ENCODE data around the gene TTF2.
A peak's percentile ranks its signal among the peaks of the same experiment; 100 is the strongest.

TTF2 gene

DNA sequence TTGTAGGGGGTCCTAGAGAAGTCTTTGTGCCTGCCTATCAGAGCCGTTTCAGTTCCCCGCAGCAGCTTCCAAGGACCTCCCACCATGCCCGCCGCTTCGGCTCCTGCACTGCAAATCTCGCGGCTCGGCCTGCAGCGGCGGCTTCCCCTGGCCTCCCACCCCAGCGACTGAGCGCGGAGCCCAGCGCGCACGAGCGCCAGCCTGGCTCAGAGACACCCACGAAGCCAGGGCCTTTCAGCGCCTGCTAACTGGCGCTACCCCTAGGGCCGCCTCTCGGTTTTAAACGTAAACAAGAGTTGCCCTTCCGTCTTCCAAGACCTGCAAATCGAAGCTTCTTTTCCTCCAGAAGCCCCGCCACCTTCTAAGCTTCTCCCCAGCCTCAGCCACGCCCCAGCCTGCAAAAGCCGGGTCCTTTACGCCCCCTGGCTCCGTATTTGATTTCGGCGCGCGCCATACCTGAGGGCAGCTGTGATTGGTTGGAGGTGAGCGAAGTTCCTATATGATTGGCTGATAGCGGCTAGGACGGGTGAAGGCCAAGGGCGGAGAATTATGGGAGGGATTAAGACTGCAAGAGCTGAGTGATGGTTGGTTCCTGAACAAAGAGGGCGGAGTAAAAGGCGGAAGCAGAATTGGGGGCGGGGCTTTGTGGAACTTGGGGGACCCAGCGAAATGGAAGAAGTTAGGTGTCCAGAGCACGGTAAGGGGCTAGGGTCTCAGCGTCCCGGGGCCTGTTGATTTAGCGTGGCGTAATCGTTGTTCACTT lies at the start of gene TTF2:
TTF2 (plus strand) TSS at position 649 of the 763 bp plus-strand sequence; CDS start at position 670, 21 bp downstream.
- peak; percentile 88 to 96 for DNase-seq

DNA sequence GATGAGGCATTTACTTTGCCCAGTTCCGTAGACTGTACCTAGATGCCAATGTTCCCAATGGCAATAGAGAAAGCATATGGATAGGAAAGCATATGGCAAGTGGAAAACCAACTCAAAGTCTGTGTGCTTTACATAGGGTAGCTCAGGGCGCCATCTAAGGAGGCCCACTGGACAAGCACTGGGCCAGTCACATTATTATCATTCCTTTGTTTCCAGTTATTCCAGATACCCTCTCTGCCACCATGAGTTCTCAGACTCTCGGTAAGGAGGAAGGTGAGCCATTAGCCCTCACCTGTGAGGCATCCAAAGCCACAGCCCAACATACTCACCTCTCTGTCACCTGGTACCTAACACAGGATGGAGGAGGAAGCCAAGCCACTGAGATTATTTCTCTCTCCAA lies 48.8 kb upstream of the TTF2 start:
- no peak for DNase-seq

DNA sequence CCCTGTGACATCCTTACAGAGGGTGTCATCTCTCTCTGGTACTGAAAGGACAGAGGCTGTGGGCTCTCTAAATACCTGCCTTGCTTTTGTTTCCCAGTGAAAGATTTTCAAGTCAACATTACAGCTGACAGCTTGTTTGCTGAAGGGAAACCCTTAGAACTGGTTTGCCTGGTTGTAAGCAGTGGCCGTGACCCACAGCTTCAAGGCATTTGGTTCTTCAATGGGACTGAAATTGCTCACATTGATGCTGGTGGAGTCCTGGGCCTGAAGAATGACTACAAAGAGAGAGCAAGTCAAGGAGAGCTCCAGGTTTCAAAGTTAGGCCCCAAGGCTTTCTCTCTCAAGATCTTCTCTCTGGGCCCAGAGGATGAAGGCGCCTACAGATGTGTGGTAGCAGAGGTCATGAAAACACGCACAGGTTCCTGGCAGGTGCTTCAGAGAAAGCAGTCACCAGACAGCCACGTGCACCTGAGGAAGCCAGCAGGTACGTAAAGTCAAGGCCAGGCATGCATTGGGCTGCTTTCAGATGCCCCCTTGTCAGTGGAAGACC lies 46.7 kb upstream of the TTF2 start:
- DNase-seq: no peak

DNA sequence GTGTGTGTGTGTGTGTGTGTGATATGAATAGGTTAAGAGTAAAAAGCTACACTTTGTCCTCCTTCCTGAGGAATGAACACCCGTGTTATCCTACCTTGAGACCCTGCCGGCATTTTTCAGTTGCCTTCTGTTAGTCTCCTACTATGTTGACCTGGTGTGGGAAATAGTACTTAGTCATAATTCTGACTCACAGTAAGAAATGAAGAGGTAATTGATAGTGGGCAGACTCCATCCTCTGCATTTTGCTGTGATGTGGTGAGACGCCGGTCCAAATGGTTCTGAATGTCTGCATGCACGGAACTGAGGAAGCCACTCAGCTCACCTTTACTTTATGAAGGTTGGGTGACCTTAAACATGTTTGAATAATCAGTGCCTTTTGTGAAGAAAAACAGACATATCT lies 45.9 kb upstream of the TTF2 start:
- DNase-seq: peak in 1 of 2 experiments; percentile 20

DNA sequence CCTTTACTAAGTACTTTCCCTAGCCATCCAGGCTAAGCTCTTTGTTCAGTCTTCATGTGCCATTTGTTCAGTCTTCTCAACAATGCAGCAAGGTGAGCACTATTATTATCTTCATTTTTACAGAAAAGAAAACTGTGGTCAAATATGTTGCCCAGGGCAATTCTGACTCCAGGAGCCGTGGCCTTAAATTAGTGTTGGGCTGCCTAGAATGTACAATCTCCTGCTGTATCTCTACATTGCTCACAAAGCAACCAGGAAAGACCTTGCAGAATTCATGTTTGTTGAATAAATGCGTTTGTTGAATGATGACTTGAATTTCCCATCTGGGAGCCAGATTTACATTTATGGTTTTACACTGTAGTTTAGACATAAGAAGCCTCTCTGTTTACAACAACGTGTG lies 44.4 kb upstream of the TTF2 start:
- no peak for DNase-seq

DNA sequence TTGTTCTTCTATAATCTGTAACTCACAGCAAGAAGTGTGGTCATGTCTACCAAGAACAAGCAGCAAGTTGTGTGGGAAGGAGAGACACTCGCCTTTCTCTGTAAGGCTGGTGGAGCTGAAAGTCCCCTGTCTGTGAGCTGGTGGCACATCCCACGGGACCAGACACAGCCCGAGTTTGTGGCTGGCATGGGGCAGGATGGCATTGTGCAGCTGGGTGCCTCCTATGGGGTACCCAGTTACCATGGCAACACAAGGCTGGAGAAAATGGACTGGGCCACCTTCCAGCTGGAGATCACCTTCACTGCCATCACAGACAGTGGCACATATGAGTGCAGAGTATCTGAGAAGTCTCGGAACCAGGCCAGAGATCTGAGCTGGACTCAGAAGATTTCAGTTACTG lies 43.1 kb upstream of the TTF2 start:
- no peak for DNase-seq

DNA sequence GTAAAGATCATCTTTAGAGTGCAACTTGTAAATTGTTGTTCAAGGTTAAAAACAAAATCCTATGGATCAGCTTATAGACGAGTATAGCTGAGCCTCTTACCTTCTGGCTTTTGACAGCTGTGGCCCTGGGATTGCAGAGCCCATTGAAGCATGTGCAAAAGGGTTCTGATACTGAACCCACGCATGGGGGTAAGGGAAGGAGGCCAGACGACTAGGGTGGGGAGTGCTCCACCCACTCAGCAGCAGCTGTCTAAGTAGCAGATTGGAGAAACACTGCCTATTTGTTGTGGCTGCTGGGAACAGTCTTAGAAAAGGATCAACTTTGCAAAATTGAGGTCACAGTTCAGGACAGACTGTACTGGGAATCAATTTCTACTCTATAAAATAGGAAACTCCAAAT lies 42.5 kb upstream of the TTF2 start:
- DNase-seq: peak in 1 of 2 experiments; percentile 9

DNA sequence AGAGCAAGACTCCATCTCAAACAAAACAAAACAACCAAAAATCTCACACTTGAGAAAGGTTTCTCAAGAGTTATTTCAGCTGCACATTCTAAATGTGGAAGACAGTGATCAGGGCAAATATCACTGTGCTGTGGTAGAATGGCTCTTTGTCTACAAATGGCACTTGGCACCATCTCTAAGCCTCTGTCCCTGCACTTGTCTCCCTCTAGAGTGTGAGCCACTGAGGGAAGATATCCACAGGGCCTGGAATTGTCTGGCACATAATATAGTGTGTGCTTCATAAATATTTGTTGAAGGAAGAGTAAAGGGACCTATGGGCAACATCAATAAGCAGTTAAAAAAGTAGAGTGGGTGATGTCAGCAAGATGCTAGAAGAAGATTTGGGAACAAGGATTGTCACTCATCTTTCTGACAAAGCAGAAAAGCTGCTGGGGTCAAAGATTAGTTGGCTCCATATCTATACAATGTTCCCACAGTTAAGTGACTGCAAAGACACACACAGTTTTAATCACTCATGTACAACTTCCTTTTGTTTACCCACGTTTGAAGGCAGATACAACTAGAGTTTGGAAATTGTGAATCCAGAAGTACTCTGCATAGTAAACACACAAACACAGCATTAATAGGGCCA lies 39.5 kb upstream of the TTF2 start:
- DNase-seq: no peak

DNA sequence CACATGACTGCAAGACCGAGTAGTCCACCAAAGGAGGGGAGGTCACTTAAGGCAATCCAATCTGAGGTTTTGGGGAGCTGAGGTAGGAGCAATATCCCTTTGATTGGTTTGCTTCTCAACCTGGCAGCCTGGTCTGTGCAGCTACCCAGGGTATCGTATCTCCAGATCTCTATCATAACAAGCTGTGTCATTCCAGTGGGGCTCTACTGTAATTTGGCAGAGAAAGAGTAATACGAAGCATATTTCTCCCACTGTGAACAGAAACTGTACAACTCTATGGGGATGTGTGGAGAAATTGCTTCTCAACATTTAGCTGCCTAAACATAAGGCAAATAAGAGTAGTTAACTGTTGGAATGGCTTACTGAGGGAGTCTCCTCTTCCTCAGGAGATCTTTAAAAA lies 38.0 kb upstream of the TTF2 start:
- no peak for DNase-seq

DNA sequence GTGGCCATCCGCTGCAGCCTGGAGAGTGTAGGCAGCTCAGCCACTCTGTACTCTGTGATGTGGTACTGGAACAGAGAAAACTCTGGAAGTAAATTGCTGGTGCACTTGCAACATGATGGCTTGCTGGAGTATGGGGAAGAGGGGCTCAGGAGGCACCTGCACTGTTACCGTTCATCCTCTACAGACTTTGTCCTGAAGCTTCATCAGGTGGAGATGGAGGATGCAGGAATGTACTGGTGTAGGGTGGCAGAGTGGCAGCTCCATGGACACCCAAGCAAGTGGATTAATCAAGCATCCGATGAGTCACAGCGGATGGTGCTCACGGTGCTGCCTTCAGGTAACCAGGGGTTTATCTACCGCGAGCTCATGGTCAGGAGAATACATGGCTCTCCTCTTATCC lies 34.6 kb upstream of the TTF2 start:
- no peak for DNase-seq

DNA sequence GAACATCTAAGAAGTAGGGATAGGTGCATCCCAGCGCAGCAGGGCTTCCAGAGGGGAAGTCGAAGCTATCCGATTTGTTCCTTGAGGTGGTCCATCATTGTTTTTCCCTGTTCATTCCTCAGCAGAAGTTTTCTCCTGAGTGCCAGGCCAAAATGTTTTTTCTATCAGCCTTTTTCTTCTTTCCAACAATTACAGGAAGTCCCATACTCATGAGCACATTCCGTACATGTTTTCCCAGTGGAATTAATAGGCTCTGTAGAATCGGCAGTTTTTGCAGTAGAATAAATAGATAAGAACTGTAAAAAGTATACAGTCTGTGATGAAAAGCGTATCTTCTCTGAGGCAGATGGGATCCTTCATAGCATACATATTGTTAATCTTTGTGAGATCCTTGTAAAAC lies 33.8 kb upstream of the TTF2 start:
- no peak for DNase-seq

DNA sequence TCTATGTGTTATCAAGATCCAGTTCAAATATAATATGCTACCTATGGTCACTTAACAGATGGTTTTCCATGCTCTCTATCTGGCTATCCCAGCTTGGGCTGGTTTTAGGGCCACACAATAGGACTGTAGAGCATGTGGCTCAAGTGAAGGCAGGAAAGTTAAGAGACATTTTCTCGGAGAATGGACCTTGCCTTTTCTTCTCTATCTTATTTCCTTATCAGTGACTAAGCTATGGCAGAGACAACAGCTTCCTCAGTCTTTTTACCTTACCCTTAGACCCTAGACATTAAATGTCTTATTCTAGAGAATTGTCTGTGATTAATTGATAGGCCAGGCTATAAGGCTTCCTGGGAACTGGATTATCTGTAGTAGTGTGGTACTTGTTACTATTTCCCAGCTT lies 30.4 kb upstream of the TTF2 start:
- DNase-seq: no peak

DNA sequence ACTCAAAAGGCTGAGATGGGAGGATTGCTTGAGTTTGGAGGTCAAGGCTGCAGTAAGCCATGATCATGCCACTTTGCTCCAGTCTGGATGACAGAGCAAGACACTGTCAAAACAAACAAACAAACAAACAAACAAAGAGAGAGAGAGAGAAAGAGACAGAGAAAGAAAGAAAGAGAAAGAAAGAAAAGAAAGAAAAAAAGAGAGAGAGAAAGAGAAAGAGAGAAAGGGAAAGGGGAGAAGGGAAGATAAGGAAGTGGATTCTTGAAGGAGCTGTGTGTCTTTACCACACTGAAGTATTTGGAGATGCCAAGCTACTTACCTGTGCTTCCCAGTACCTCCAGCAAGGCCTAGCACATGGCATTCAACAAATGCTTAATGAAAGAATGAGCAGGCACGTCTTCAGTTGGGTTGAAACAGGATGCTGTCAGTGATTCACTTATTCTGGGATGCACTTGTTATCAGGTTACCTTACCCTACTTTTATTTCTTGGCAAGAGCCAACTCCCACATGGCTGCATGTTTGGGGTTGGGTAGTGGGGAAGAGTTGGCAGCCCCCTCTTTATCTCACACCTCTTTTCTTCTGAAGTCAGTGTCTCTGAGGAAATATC lies 29.8 kb upstream of the TTF2 start:
- no peak for DNase-seq

DNA sequence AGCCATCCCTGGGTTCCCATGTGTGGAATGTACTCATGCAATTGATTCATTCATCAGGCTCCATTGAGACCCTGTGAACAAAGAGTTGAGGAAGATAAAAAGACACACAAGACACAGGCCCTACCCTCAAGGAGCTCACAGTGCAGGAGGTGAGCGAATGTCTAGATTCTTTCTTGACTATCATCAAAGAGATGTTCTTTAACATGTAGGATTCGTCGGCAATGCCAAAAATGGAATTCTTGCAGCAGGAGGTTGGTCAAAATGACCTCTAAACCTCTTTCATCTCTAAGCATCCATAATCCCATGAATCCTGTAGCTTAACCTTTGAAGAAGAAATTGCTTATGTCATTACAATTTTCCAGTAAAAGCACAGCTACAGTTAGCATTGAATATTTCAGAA lies 27.9 kb upstream of the TTF2 start:
- DNase-seq: no peak

DNA sequence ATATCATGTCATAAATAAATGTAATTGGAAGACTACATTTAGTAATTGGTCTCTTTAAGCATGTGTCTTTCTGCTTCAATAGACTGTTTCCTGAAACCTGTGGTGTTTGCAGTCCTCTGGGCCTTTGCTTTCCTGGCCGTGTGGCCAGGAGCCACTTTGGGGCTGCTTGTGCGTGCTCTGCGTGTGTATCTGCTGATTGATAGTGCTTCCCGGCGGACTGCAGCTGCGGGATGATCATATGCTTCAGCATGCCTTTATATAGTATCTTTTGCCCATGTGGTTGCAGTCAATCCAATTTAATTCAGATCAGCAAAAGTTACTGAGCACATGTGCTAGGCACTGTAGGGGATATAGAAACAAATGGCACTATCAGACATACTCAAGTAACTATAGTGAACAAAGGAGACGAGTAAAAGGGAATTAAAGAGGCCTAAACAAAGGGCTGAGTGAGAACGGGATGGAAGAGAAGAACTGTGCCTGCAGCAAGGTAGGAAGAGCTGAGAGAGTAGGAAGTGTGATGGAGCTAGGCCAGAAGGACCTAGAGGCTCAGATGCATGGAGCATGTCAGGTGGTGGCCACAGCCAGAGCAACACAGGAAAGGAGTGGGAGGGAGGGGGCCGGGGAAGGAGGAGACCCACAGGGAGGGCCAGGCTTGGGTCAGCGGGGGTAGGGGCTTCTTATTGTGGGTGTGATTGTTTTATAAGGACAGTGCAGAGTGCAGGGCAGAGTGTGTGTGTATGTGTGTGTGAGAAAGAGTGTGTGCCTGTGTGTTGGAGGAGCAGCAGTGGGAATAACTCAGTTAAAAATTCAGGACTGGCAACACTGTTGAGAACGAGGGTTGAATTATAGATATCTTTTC lies 27.2 kb upstream of the TTF2 start:
- DNase-seq: no peak

DNA sequence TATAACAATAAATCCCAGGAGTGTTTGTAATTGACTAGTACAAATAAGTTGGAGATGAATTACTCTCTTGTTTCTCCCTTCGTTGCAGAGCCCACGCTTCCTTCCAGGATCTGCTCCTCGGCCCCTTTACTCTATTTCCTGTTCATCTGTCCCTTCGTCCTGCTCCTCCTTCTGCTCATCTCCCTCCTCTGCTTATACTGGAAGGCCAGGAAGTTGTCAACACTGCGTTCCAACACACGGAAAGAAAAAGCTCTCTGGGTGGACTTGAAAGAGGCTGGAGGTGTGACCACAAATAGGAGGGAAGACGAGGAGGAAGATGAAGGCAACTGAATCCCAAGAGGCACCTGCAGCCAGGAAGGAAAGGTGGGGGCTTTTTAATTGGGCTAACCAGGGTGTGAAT lies 26.4 kb upstream of the TTF2 start:
- no peak for DNase-seq

DNA sequence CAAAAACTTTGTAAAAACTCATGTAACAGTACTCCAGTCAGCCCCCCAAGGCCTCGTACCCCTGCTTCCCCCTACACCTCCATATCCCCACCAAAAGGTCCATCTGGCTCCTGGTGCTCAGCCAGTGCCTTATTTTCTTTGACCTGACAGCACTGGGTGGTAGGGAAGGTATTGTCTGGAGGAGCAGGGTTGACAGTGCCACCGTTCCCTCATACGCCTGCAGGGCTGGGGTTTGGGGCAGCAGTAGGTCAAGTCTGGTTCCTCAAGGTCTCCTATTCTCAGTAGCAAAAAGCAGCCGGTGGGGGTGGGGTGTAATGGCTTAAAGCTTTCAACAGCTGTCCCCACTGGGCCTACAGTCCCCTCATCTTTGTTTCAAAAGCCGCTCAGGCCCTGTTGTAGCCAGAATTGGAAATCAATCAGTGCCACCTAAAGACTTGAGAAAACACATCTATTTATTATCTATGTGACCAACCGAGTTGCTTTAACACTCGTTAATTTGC lies 25.3 kb upstream of the TTF2 start:
- no peak for DNase-seq

DNA sequence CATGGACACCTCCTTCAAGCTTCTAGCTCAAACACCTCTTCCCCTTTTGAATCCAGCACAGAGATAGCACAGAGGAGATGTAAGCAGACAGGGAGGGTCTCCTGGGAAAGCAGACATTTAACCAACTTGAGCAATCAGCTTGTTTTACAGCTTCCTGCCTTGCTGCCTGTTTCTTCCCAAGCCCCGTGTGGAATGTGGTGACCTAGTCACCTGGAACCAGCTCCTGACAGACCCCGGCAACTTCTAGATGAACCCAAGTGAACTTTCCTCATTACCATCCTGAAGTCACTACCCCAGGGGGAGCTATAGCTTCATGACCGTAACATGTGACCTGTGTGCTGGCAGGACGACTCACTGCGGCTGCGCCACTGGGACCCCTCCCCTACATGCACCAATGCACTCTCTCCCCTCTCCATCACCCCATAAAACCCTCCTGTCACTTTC lies 24.1 kb upstream of the TTF2 start:
- no peak for DNase-seq

DNA sequence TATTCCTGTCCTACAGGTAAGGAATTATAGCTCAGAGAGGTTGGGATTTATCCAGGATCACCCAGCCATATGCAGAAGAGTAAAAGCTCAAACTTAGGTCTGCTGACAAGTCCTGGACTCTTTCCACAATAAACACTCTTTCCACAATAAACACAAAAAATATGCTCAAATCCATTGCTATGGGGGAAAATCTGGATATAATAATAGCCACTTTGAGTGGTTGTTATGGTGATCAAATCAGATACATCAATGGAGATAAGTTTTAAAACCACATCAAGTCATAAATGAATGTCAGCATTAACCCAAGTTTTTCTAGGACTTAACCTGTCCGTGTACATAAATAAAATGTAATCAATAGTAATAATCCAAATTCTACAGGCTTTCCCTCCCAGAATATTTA lies 22.3 kb upstream of the TTF2 start:
- DNase-seq: no peak

DNA sequence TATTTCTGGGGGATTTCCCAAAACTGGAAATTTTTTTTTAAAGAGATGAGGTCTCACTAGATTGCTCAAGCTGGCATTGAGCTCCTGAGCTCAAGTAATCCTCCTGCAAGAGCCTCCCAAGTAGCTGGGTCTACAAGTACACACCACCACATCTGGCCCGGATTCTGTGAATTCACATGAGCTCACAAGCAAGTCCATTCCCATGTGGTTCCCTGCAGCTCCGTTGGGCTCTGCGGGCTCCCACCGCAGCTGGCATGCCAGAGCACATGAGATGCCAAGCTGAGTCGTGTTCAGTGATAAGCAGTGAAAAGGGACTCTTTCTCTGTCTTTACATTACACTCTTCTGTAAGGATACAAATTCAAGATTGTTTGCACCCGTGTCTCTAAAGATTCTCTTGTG lies 21.9 kb upstream of the TTF2 start:
- no peak for DNase-seq

DNA sequence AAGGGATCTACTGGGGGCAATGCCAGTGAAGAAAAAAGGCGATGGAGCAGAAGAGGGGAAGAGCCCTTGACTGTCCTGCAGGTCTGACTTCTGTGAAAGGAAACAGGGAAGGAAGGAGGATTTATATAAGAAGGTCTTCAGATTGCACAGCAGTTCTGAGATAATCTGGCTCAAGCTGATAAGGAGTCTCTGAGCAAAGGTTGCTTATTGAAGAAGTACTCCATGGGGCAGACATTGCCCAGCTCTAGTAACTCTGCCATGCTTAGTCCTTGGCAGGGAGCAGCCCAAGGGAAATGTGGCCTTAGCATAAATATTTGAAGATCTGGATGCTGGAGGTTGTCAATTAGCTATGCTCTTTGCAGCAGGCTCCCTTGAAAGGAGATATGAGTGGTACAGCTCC lies 15.9 kb upstream of the TTF2 start:
- DNase-seq: no peak

DNA sequence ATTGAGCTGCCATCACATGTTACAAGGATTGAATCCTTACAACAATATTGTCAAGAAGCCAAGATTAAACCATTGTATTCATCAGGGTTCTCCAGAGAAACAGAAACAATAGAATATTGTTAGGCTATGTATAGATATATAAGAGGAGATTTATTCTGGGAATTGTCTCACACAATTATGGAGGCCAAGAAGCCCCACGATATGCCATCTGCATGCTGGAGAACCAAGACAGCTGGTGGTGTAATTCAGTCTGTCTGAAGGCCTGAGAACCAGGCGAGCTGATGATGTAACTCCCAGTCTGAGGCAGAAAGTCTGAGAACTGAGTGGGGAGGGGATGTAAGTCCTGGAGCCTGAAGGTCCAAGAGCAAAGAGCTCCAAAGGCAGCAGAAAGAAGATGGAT lies 14.5 kb upstream of the TTF2 start:
- DNase-seq: no peak

DNA sequence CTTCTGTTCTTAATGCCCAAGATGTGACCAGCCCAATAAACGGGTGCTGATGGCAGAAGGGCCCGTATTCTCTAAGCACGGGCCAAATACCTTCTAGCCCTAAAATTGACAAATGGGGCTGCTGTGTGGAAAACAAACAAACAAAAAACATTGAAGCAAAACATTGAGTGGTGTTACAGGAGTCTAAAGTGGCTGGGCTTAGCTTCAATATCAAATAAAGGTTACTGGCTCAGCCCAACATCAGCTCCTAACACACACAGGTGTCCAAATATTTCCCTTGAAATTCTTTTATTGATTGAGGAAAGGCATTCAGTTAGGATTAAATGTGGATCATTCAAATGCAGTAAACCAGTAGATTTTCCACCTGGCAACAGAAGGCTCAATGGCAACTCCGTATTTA lies 13.3 kb upstream of the TTF2 start:
- no peak for DNase-seq

All from stimulated activated CD4-positive, alpha-beta T cell treated with anti-CD3 and anti-CD28 coated beads, Interleukin-4, amount 100 ng/mL, for 4 hours (primary cell).